SK-N-SH (cell line): ENCODE measurements around the gene AMDHD2.

Source experiments
- EZH2phosphoT487 ChIP-seq: fragments of 200-600 bp; sonication (generic); IDR thresholded peaks from 2 replicates; pipeline ENCODE4 v1.6.1; 2017; ENCODE audit warnings: low read depth, mixed run types, mild to moderate bottlenecking, antibody characterized with exemption, moderate library complexity, borderline replicate concordance
- FOXJ3 ChIP-seq: sonication (generic); formaldehyde crosslinking; IDR thresholded peaks from 2 replicates; pipeline ENCODE4 v1.5.1; 2020; ENCODE audit warnings: mild to moderate bottlenecking, missing genetic modification reagents
- GABPA ChIP-seq: IDR thresholded peaks from 2 replicates; pipeline ENCODE4 v1.4.0; 2012; ENCODE audit warnings: low read depth, mild to moderate bottlenecking
- JUND ChIP-seq: IDR thresholded peaks from 2 replicates; pipeline ENCODE4 v1.4.0; 2012
- POLR2AphosphoS5 ChIP-seq: IDR thresholded peaks from 2 replicates; pipeline ENCODE4 v1.6.1; 2012; ENCODE audit warnings: low read depth, low read length
- RAD21 ChIP-seq: IDR thresholded peaks from 2 replicates; pipeline ENCODE4 v1.6.1; 2012; ENCODE audit warnings: mild to moderate bottlenecking, low read length
- TAF1 ChIP-seq: IDR thresholded peaks from 2 replicates; pipeline ENCODE4 v1.6.1; 2012; ENCODE audit warnings: low read depth, mild to moderate bottlenecking, low read length, moderate library complexity, borderline replicate concordance
- YY1 ChIP-seq: IDR thresholded peaks from 2 replicates; pipeline ENCODE4 v1.4.0; 2012; ENCODE audit warnings: low read depth, mild to moderate bottlenecking
- TF ChIP-seq, protein P1 (sequence below): fragments of 200-600 bp; sonication (generic); IDR thresholded peaks from 2 replicates; pipeline ENCODE4 v1.6.1; 2017; ENCODE audit warnings: antibody characterized with exemption, mild to moderate bottlenecking, moderate library complexity
- TF ChIP-seq, protein P2 (sequence below): IDR thresholded peaks from 2 replicates; pipeline ENCODE4 v1.6.1; 2012; ENCODE audit warnings: mild to moderate bottlenecking, low read depth, low read length, moderate library complexity
- TF ChIP-seq, protein P3 (sequence below): IDR thresholded peaks from 2 replicates; pipeline ENCODE4 v1.4.0; 2012; ENCODE audit warnings: low read depth

GRCh38 chr16:2478279-2478678 is 41.9 kb upstream of the AMDHD2 start:
- TF ChIP-seq POLR2AphosphoS5 (no peak), JUND (no peak), RAD21 (no peak), GABPA (no peak), FOXJ3 (CRISPR knock-in tag) (no peak), YY1 (no peak), EZH2phosphoT487 (no peak), TAF1 (no peak)
- TF ChIP-seq, protein P1, sequence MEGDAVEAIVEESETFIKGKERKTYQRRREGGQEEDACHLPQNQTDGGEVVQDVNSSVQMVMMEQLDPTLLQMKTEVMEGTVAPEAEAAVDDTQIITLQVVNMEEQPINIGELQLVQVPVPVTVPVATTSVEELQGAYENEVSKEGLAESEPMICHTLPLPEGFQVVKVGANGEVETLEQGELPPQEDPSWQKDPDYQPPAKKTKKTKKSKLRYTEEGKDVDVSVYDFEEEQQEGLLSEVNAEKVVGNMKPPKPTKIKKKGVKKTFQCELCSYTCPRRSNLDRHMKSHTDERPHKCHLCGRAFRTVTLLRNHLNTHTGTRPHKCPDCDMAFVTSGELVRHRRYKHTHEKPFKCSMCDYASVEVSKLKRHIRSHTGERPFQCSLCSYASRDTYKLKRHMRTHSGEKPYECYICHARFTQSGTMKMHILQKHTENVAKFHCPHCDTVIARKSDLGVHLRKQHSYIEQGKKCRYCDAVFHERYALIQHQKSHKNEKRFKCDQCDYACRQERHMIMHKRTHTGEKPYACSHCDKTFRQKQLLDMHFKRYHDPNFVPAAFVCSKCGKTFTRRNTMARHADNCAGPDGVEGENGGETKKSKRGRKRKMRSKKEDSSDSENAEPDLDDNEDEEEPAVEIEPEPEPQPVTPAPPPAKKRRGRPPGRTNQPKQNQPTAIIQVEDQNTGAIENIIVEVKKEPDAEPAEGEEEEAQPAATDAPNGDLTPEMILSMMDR: no peak
- TF ChIP-seq, protein P2, sequence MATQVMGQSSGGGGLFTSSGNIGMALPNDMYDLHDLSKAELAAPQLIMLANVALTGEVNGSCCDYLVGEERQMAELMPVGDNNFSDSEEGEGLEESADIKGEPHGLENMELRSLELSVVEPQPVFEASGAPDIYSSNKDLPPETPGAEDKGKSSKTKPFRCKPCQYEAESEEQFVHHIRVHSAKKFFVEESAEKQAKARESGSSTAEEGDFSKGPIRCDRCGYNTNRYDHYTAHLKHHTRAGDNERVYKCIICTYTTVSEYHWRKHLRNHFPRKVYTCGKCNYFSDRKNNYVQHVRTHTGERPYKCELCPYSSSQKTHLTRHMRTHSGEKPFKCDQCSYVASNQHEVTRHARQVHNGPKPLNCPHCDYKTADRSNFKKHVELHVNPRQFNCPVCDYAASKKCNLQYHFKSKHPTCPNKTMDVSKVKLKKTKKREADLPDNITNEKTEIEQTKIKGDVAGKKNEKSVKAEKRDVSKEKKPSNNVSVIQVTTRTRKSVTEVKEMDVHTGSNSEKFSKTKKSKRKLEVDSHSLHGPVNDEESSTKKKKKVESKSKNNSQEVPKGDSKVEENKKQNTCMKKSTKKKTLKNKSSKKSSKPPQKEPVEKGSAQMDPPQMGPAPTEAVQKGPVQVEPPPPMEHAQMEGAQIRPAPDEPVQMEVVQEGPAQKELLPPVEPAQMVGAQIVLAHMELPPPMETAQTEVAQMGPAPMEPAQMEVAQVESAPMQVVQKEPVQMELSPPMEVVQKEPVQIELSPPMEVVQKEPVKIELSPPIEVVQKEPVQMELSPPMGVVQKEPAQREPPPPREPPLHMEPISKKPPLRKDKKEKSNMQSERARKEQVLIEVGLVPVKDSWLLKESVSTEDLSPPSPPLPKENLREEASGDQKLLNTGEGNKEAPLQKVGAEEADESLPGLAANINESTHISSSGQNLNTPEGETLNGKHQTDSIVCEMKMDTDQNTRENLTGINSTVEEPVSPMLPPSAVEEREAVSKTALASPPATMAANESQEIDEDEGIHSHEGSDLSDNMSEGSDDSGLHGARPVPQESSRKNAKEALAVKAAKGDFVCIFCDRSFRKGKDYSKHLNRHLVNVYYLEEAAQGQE: no peak
- TF ChIP-seq, protein P3, sequence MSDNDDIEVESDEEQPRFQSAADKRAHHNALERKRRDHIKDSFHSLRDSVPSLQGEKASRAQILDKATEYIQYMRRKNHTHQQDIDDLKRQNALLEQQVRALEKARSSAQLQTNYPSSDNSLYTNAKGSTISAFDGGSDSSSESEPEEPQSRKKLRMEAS: no peak
